Head of caudate nucleus (tissue), 42 donors: ENCODE measurements around the gene URB2.
"Not testable (repeated sequence)": the region's sequence is repeated elsewhere in the genome, so short reads cannot be mapped to it uniquely, and the experiment has no call there.

Source experiments
- DNase-seq, 42 donors: peaks; one replicate each; pipeline versions ENCODE4 v3.0.0 to v3.0.0-alpha.2; 2020 to 2021; ENCODE audit warnings: mixed read lengths in 7 of 42
- intact Hi-C: fragments of 100-400 bp; cut with DNase I; formaldehyde crosslinking; loops from one replicate; pipeline ENCODE4 v1.15.0; 2022

URB2 gene

GRCh38 chr1:229625915-229626831 lies at the start of gene URB2, which contains the start of gene TAF5L:
TSS of gene URB2 (plus strand) at chr1:229626247. CDS start at chr1:229627634, 1,387 bp downstream.
TSS of gene TAF5L (minus strand) at chr1:229626122. CDS start at chr1:229614482, 11,640 bp downstream.
- DNase-seq = peak; percentile 68 to 96 (median 91)
- intact Hi-C loops = loop anchor here (1.0 kb wide), 1 partner anchor 67 kb away; no protein-coding TSS in a partner anchor

GRCh38 chr1:229578168-229579058 lies 47.6 kb upstream of the URB2 start:
- DNase-seq = peak in 21 of 42 donors; percentile 14 to 71 (median 35)
- intact Hi-C loops = loop anchor here (1.0 kb wide), 1 partner anchor 20 kb away; the partner anchor contains the start of gene ABCB10

GRCh38 chr1:229579059-229579673 lies 46.9 kb upstream of the URB2 start:
- peak; percentile 68 to 95 (median 89) for DNase-seq
- intact Hi-C loops = loop anchor here (1.0 kb wide), 1 partner anchor 21 kb away; the partner anchor contains the start of gene ABCB10

DNA sequence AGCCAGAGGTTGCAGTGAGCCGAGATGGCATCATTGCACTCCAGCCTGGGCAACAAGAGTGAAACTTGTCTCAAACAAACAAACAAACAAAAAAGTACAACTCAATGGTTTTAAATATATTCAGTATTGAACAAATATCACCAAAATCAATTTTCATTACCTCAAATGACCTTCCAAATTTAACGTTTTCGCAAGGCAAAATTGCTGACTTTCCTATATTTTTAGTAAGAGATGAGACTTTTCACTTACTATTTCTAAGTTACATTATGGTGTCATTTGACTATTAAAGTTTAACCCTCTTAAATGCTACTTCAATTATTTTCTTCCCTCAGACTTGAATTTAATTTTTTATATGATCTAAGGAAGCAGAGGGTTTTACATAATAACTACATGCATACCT lies 44.6 kb upstream of the URB2 start:
- no peak for DNase-seq
- intact Hi-C loops = no loop called here

- intact Hi-C loops = no loop called here
- peak in 21 of 42 donors; percentile 9 to 65 (median 38) for DNase-seq
Measured at GRCh38 chr1:229582011-229582694, 43.9 kb upstream of the URB2 start.

DNA sequence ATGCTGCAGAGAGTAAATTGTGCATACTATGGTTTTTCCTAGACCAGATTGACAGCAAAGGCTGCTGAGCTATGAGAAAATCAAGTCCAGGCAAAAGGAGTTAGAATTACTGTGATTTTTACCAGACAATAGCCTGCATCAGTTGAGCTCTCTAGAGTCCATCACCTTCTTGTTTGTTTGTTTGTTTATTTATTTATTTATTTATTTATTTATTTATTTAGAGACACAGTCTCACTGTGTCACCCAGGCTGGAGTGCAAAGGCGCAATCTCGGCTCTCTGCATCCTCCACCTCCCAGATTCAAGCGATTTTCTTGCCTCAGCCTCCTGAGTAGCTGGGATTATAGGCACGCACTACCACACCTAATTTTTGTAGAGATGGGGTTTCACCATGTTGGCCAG lies 43.3 kb upstream of the URB2 start:
- intact Hi-C loops = no loop called here
- no peak for DNase-seq

GRCh38 chr1:229585338-229585737 lies 40.7 kb upstream of the URB2 start:
- intact Hi-C loops = no loop called here

DNA sequence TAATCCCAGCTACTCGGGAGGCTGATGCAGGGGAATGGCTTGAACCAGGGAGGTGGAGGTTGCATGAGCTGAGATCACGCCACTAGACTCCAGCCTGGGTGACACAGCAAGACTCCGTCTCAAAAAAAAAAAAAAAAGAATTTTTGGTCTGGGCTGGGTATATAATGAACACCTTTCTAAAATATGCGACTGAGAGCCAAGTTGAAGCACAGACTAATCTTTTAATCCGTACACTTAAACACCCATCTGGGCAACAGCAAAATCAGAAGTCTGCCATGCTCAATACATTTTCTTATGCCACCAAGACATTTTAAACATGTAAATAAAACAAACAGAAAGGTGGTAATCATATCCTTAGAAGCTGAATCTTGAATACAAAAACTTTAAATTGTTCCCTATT lies 35.9 kb upstream of the URB2 start:
- intact Hi-C loops = no loop called here
- no peak for DNase-seq

More at GRCh38 chr1:229585338-229585737, 40.7 kb upstream of the URB2 start:
- no peak for DNase-seq

- no peak for DNase-seq
- intact Hi-C loops = no loop called here
Measured at GRCh38 chr1:229593800-229594199, 32.2 kb upstream of the URB2 start.

GRCh38 chr1:229594227-229595008 lies 31.6 kb upstream of the URB2 start:
- no peak for DNase-seq
- intact Hi-C loops = no loop called here

DNA sequence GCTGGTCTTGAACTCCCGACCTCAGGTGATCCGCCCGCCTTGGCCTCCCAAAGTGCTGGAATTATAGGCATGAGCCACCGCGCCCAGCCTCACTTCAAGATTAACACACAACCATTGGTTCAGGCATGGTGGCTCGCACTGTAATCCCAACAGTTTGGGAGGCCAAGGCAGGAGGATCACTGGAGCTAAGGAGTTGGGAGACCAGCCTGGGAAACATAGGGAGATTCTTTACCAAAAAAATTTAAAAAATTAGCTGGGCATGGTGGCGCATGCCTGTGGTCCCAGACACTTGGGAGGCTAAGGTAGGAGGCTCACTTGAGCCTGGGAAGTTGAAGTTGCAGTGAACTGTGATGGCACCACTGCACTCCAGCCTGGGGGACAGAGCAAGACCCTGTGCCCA lies 30.2 kb upstream of the URB2 start:
- intact Hi-C loops, DNase-seq: not testable (repeated sequence)

- intact Hi-C loops = no loop called here
- DNase-seq = peak in 5 of 42 donors; percentile 6 to 32 (median 8)
Measured at GRCh38 chr1:229596925-229597699, 28.9 kb upstream of the URB2 start.

- no peak for DNase-seq
- intact Hi-C loops = no loop called here
Measured at GRCh38 chr1:229597877-229598276, 28.2 kb upstream of the URB2 start.

GRCh38 chr1:229599218-229599954 lies 26.7 kb upstream of the URB2 start:
- intact Hi-C loops = no loop called here
- no peak for DNase-seq

DNA sequence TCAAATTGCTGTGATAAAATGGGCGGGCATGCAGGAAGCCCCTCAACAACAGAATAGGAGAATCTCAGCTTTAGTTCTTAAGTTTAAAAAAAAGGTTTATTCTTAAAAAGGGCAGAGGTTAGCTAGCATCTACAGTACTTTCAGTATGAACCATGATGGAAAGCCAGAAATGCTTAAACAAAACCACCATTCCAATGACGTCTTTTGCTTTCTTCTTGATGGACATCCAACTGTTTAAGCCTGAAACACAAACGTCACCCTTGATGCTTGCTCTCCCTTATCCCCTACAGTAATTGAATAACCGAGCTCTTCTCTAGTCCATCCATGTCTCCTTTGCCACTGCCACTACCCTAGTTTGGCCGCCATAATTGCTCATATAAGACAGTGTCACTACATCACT lies 25.8 kb upstream of the URB2 start:
- intact Hi-C loops = no loop called here
- DNase-seq = no peak

- intact Hi-C loops = no loop called here
- no peak for DNase-seq
Measured at GRCh38 chr1:229603371-229604005, 22.6 kb upstream of the URB2 start.
